Fibroblast of lung (primary cell): ENCODE data around the gene EPS8L2.

Experiments
- EZH2 ChIP-seq: IDR thresholded peaks from 2 replicates; pipeline ENCODE4 v1.5.1; 2012; ENCODE audit warnings: low read length, control low read depth, mild to moderate bottlenecking; ENCODE audit errors: missing control alignments
- TF ChIP-seq, protein P1 (sequence below), 2 donors: IDR thresholded peaks in 1 of 2; conservative IDR thresholded peaks in 1 of 2; 1 replicate in 1 of 2; 2 replicates in 1 of 2; pipeline ENCODE4 v1.5.1; 2011 to 2012; ENCODE audit warnings: low read length in 2 of 2, control low read depth in 1 of 2, inconsistent platforms in 1 of 2, low read depth in 1 of 2, mild to moderate bottlenecking in 1 of 2

DNA sequence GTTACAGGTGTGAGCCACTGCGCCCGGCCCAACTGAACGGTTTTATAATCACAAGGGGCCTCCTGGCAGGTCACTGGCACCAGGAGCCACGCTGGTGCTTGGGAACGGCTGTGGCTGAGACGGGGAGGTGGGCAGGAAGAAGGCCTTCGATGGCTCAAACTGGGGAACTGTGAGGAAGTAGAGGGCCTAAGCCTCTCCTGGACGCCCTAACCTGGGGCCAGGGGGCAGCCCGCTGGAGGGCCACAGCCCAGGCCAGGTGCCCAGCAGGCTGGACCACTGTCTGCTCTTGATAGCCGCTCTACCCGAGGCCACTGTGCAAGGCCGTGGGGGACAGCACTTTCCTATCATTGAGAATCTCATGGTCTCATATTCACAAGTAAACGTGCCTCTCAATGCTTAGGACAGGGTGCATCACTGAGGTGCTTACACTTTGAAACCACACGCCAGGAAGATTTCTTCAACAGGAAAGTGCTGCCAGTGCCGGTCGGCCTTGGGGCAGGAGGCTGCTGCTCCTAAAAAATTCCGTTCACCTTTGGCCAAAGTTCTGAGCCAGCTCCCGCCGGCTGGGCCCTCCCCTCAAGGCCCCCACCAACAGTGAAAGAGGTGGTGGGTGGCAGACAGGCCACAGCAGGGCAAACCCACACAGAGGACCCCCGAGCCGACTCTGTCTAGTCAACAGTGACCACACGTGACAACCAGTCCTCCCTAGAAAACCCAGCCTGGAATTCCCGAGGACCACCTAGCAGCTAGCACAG, 64.0 kb downstream of the EPS8L2 start:
- TF ChIP-seq, protein P1, sequence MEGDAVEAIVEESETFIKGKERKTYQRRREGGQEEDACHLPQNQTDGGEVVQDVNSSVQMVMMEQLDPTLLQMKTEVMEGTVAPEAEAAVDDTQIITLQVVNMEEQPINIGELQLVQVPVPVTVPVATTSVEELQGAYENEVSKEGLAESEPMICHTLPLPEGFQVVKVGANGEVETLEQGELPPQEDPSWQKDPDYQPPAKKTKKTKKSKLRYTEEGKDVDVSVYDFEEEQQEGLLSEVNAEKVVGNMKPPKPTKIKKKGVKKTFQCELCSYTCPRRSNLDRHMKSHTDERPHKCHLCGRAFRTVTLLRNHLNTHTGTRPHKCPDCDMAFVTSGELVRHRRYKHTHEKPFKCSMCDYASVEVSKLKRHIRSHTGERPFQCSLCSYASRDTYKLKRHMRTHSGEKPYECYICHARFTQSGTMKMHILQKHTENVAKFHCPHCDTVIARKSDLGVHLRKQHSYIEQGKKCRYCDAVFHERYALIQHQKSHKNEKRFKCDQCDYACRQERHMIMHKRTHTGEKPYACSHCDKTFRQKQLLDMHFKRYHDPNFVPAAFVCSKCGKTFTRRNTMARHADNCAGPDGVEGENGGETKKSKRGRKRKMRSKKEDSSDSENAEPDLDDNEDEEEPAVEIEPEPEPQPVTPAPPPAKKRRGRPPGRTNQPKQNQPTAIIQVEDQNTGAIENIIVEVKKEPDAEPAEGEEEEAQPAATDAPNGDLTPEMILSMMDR (conservative IDR thresholded peaks at IDR 0.05 in 1 of 2, IDR thresholded peaks at IDR 0.05 in 1 of 2; ENCODE audit: low read depth in 1 of 2, low read length in 2 of 2) = no peak
- TF ChIP-seq EZH2 = no peak
